ENCODE results near the gene NAT8.
A peak's percentile ranks its signal among the peaks of the same experiment; 100 is the strongest.
"Not testable (repeated sequence)": the region's sequence is repeated elsewhere in the genome, so short reads cannot be mapped to it uniquely, and the experiment has no call there.

NAT8 gene

GRCh38 chr2:73638429-73638828 is 3.8 kb downstream of the NAT8 start:
- Histone ChIP-seq H3K4me3 (ENCODE audit: low read length) (no peak overlapping the region), H3K9me2 (replicated peaks; ENCODE audit: control insufficient read depth, low read length) (no peaks in the 10 kb centered on the region), H3K79me2 (ENCODE audit: control insufficient read depth, low read length) (no peaks in the 10 kb centered on the region), H3K36me3 (ENCODE audit: control insufficient read depth, low read length) (no peaks in the 10 kb centered on the region), H3K9me3 (ENCODE audit: control insufficient read depth, insufficient read depth, low read length) (peaks cover 3% of the 10 kb centered on the region; the same call in 1 of the 2 replicates), H3K27ac (ENCODE audit: low read depth, low read length) (no peak overlapping the region), H3K4me2 (ENCODE audit: low read length) (no peak overlapping the region), H4K20me1 (ENCODE audit: control insufficient read depth, insufficient read depth, low read depth, low read length) (no peaks in the 10 kb centered on the region), H3K4me1 (ENCODE audit: control insufficient read depth, low read length) (no peaks in the 10 kb centered on the region), H3F3A (ENCODE audit: control insufficient read depth, insufficient read depth) (no peaks in the 10 kb centered on the region), H3K27me3 (ENCODE audit: control insufficient read depth, low read length) (no peaks in the 10 kb centered on the region)
- TF ChIP-seq, protein P1, sequence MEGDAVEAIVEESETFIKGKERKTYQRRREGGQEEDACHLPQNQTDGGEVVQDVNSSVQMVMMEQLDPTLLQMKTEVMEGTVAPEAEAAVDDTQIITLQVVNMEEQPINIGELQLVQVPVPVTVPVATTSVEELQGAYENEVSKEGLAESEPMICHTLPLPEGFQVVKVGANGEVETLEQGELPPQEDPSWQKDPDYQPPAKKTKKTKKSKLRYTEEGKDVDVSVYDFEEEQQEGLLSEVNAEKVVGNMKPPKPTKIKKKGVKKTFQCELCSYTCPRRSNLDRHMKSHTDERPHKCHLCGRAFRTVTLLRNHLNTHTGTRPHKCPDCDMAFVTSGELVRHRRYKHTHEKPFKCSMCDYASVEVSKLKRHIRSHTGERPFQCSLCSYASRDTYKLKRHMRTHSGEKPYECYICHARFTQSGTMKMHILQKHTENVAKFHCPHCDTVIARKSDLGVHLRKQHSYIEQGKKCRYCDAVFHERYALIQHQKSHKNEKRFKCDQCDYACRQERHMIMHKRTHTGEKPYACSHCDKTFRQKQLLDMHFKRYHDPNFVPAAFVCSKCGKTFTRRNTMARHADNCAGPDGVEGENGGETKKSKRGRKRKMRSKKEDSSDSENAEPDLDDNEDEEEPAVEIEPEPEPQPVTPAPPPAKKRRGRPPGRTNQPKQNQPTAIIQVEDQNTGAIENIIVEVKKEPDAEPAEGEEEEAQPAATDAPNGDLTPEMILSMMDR (IDR thresholded peaks at IDR 0.05; ENCODE audit: low read depth, low read length, poor library complexity, severe bottlenecking), result no peak

- not testable (repeated sequence) for H3K4me3 ChIP-seq (ENCODE audit: low read length); H3K4me1 ChIP-seq (ENCODE audit: control insufficient read depth, low read length); H3F3A ChIP-seq (ENCODE audit: control insufficient read depth, insufficient read depth); H3K79me2 ChIP-seq (ENCODE audit: control insufficient read depth, low read length); H3K27ac ChIP-seq (ENCODE audit: low read depth, low read length); H3K9me3 ChIP-seq (ENCODE audit: control insufficient read depth, insufficient read depth, low read length); H3K9me2 ChIP-seq (replicated peaks; ENCODE audit: control insufficient read depth, low read length); H3K36me3 ChIP-seq (ENCODE audit: control insufficient read depth, low read length); H3K27me3 ChIP-seq (ENCODE audit: control insufficient read depth, low read length); H3K4me2 ChIP-seq (ENCODE audit: low read length); H4K20me1 ChIP-seq (ENCODE audit: control insufficient read depth, insufficient read depth, low read depth, low read length)
Observed at GRCh38 chr2:73636977-73637376, 5.2 kb downstream of the NAT8 start.

DNA sequence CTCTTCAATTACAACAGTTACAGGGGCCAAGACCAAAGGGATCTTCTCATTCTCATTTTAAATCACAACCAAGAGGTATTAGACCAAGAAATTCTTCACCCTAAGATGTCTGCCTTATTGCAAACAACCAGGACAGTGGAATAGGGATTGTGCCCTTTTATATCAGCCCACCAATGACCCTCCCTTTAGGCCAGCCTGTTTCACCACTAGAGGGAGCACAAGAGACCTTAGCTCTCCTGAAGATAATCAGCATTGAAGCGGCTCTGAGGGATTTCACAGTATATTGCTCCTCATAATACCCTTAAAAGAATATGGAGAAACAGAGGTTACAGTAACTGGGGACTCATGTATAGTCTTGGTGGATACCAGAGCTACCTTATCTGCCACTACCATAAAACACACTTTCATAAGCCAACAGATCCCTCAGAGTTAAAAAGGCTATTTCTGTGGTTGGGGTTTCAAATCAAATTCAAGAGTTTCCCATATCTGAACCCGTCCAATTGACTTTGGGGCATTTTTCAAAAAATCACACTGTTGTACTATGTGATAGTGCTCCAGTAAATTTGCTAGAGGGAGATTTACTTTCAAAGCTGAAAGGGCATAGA is 11.5 kb downstream of the NAT8 start:
- H3K27me3 ChIP-seq (ENCODE audit: control insufficient read depth, low read length); H3K4me2 ChIP-seq (ENCODE audit: low read length); H3K4me1 ChIP-seq (ENCODE audit: control insufficient read depth, low read length); H3K27ac ChIP-seq (ENCODE audit: low read depth, low read length); H3K36me3 ChIP-seq (ENCODE audit: control insufficient read depth, low read length); H3K9me2 ChIP-seq (replicated peaks; ENCODE audit: control insufficient read depth, low read length); H3K4me3 ChIP-seq (ENCODE audit: low read length); H3K79me2 ChIP-seq (ENCODE audit: control insufficient read depth, low read length); H4K20me1 ChIP-seq (ENCODE audit: control insufficient read depth, insufficient read depth, low read depth, low read length); H3F3A ChIP-seq (ENCODE audit: control insufficient read depth, insufficient read depth); H3K9me3 ChIP-seq (ENCODE audit: control insufficient read depth, insufficient read depth, low read length): not testable (repeated sequence)
- TF ChIP-seq, protein P1 (IDR thresholded peaks at IDR 0.05; ENCODE audit: low read depth, low read length, poor library complexity, severe bottlenecking), result peak; percentile 78

DNA sequence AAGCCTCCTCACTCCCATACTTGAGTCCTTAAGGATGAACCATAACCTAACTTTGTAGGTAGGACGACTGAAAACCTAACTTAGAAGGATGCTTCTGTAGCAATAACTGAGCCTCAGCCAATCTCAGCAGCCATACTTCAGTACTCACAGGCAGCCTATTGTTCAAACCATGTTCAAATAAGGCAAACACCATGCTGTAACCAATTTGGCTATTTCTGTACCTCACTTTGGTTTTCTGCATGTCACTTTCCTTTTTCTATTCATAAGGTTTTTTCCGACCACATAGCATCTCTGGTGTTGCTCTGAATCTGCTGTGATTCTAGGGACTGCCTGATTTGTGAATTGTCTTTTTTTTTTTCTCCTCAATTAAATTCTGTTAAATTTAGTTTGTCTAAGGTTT is 13.7 kb downstream of the NAT8 start:
- not testable (repeated sequence) for H3K27ac ChIP-seq (ENCODE audit: low read depth, low read length); H3K36me3 ChIP-seq (ENCODE audit: control insufficient read depth, low read length); H3K4me3 ChIP-seq (ENCODE audit: low read length); H3K27me3 ChIP-seq (ENCODE audit: control insufficient read depth, low read length); H3K9me3 ChIP-seq (ENCODE audit: control insufficient read depth, insufficient read depth, low read length); H3K9me2 ChIP-seq (replicated peaks; ENCODE audit: control insufficient read depth, low read length); H3F3A ChIP-seq (ENCODE audit: control insufficient read depth, insufficient read depth); H3K79me2 ChIP-seq (ENCODE audit: control insufficient read depth, low read length); H3K4me2 ChIP-seq (ENCODE audit: low read length); H3K4me1 ChIP-seq (ENCODE audit: control insufficient read depth, low read length); H4K20me1 ChIP-seq (ENCODE audit: control insufficient read depth, insufficient read depth, low read depth, low read length)

GRCh38 chr2:73626237-73626636 is 16.0 kb downstream of the NAT8 start:
- not testable (repeated sequence) for H3K27ac ChIP-seq (ENCODE audit: low read depth, low read length); H3F3A ChIP-seq (ENCODE audit: control insufficient read depth, insufficient read depth); H3K79me2 ChIP-seq (ENCODE audit: control insufficient read depth, low read length); H3K36me3 ChIP-seq (ENCODE audit: control insufficient read depth, low read length); H3K9me2 ChIP-seq (replicated peaks; ENCODE audit: control insufficient read depth, low read length); H3K4me1 ChIP-seq (ENCODE audit: control insufficient read depth, low read length); H4K20me1 ChIP-seq (ENCODE audit: control insufficient read depth, insufficient read depth, low read depth, low read length); H3K4me2 ChIP-seq (ENCODE audit: low read length); H3K9me3 ChIP-seq (ENCODE audit: control insufficient read depth, insufficient read depth, low read length); H3K4me3 ChIP-seq (ENCODE audit: low read length); H3K27me3 ChIP-seq (ENCODE audit: control insufficient read depth, low read length)

GRCh38 chr2:73624625-73625024 is 17.6 kb downstream of the NAT8 start:
- H3K79me2 ChIP-seq (ENCODE audit: control insufficient read depth, low read length); H3K36me3 ChIP-seq (ENCODE audit: control insufficient read depth, low read length); H4K20me1 ChIP-seq (ENCODE audit: control insufficient read depth, insufficient read depth, low read depth, low read length); H3K4me3 ChIP-seq (ENCODE audit: low read length); H3K27ac ChIP-seq (ENCODE audit: low read depth, low read length); H3K27me3 ChIP-seq (ENCODE audit: control insufficient read depth, low read length); H3K4me1 ChIP-seq (ENCODE audit: control insufficient read depth, low read length); H3F3A ChIP-seq (ENCODE audit: control insufficient read depth, insufficient read depth); H3K9me3 ChIP-seq (ENCODE audit: control insufficient read depth, insufficient read depth, low read length); H3K9me2 ChIP-seq (replicated peaks; ENCODE audit: control insufficient read depth, low read length); H3K4me2 ChIP-seq (ENCODE audit: low read length): not testable (repeated sequence)

DNA sequence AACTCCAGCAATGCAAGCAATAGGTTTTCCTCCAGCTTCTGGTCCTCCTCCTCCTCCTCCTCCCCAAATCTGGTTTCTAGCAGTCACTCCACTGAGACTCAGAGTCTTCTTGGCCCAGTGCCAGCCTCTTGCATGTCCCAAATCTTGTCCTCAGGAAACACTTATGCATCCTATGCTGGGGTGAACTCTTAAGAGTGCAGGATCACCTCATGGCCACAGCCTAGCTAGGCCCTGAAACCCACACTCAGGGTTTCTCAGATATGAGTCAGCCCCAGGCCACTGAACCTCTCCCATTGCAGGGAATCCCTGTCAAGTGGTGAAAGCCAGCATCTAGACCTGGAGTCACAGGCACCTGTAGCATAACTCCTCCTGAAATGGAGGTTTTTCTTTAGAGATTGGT is 18.2 kb downstream of the NAT8 start:
- not testable (repeated sequence) for H3K36me3 ChIP-seq (ENCODE audit: control insufficient read depth, low read length)

More for the DNA sequence above, 18.2 kb downstream of the NAT8 start:
- H4K20me1 ChIP-seq (ENCODE audit: control insufficient read depth, insufficient read depth, low read depth, low read length); H3K9me2 ChIP-seq (replicated peaks; ENCODE audit: control insufficient read depth, low read length); H3K4me1 ChIP-seq (ENCODE audit: control insufficient read depth, low read length); H3K4me2 ChIP-seq (ENCODE audit: low read length); H3K79me2 ChIP-seq (ENCODE audit: control insufficient read depth, low read length); H3K27me3 ChIP-seq (ENCODE audit: control insufficient read depth, low read length); H3K9me3 ChIP-seq (ENCODE audit: control insufficient read depth, insufficient read depth, low read length); H3K4me3 ChIP-seq (ENCODE audit: low read length); H3F3A ChIP-seq (ENCODE audit: control insufficient read depth, insufficient read depth); H3K27ac ChIP-seq (ENCODE audit: low read depth, low read length): not testable (repeated sequence)
